Brain pericyte (primary cell): ENCODE measurements around the gene RXFP2.

ENCODE experiments used
- DNase-seq: peaks from one replicate; pipeline ENCODE4 v3.0.0-alpha.2; 2012; ENCODE audit warnings: low read depth, low spot score

Gene RXFP2

GRCh38 chr13:31824705-31825517, 85.6 kb downstream of the RXFP2 start:
- DNase-seq: no peak

- DNase-seq: no peak
Observed at GRCh38 chr13:31826521-31826920, 87.2 kb downstream of the RXFP2 start.

- DNase-seq: no peak
Observed at GRCh38 chr13:31827707-31828106, 88.4 kb downstream of the RXFP2 start.

GRCh38 chr13:31835932-31836331, 96.6 kb downstream of the RXFP2 start:
- DNase-seq: peak; percentile 69

GRCh38 chr13:31843044-31843443, 103.7 kb downstream of the RXFP2 start:
- DNase-seq: no peak

GRCh38 chr13:31846182-31846938, 107.0 kb downstream of the RXFP2 start:
- DNase-seq: peak; percentile 31

GRCh38 chr13:31846961-31847752, 107.8 kb downstream of the RXFP2 start:
- DNase-seq: no peak

GRCh38 chr13:31848621-31849020, 109.3 kb downstream of the RXFP2 start:
- DNase-seq: no peak

GRCh38 chr13:31849206-31849605, 109.9 kb downstream of the RXFP2 start:
- no peak for DNase-seq

GRCh38 chr13:31850041-31850555, 110.8 kb downstream of the RXFP2 start:
- no peak for DNase-seq

- DNase-seq: no peak
Observed at GRCh38 chr13:31851216-31851615, 111.9 kb downstream of the RXFP2 start.
